Hematopoietic multipotent progenitor cell treated with erythropoietin and hydrocortisone succinate and interleukin-3 and kit ligand, for 15 days (in vitro differentiated cells): Measurements from ENCODE around the gene GTF2H2C.
"Not testable (repeated sequence)": the region's sequence is repeated elsewhere in the genome, so short reads cannot be mapped to it uniquely, and the experiment has no call there.

Experiments
- DNase-seq: peaks from one replicate; pipeline ENCODE4 v3.0.0-alpha.2; 2015; ENCODE audit warnings: low spot score

The GTF2H2C gene

GRCh38 chr5:69559908-69560330, at the start of gene GTF2H2C:
Gene GTF2H2C (plus strand): TSS chr5:69560191. CDS start chr5:69565133, 4,942 bp downstream.
- peak; percentile 66 for DNase-seq

GRCh38 chr5:69510694-69511093, 49.3 kb upstream of the GTF2H2C start:
- DNase-seq: no peak

- DNase-seq: no peak
Measured at GRCh38 chr5:69512740-69513260, 47.2 kb upstream of the GTF2H2C start.

- not testable (repeated sequence) for DNase-seq
Measured at GRCh38 chr5:69515570-69515969, 44.4 kb upstream of the GTF2H2C start.

GRCh38 chr5:69516769-69517168, 43.2 kb upstream of the GTF2H2C start:
- no peak for DNase-seq

- no peak for DNase-seq
Measured at GRCh38 chr5:69517763-69518212, 42.2 kb upstream of the GTF2H2C start.

GRCh38 chr5:69519285-69519684, 40.7 kb upstream of the GTF2H2C start:
- no peak for DNase-seq

GRCh38 chr5:69522035-69522434, 38.0 kb upstream of the GTF2H2C start:
- no peak for DNase-seq

GRCh38 chr5:69525490-69525889, 34.5 kb upstream of the GTF2H2C start:
- no peak for DNase-seq

GRCh38 chr5:69526660-69527059, 33.3 kb upstream of the GTF2H2C start:
- no peak for DNase-seq

GRCh38 chr5:69527128-69527770, 32.7 kb upstream of the GTF2H2C start:
- no peak for DNase-seq

GRCh38 chr5:69528035-69528434, 32.0 kb upstream of the GTF2H2C start:
- no peak for DNase-seq

- no peak for DNase-seq
Measured at GRCh38 chr5:69528609-69529008, 31.4 kb upstream of the GTF2H2C start.

GRCh38 chr5:69530561-69531405, 29.2 kb upstream of the GTF2H2C start:
- DNase-seq: no peak

GRCh38 chr5:69531406-69531801, 28.6 kb upstream of the GTF2H2C start:
- no peak for DNase-seq

- DNase-seq: not testable (repeated sequence)
Measured at GRCh38 chr5:69537911-69538310, 22.1 kb upstream of the GTF2H2C start.

- DNase-seq: not testable (repeated sequence)
Measured at GRCh38 chr5:69538735-69539134, 21.3 kb upstream of the GTF2H2C start.

GRCh38 chr5:69541347-69541746, 18.6 kb upstream of the GTF2H2C start:
- not testable (repeated sequence) for DNase-seq

GRCh38 chr5:69542838-69543618, 17.0 kb upstream of the GTF2H2C start:
- DNase-seq: not testable (repeated sequence)

GRCh38 chr5:69544602-69545001, 15.4 kb upstream of the GTF2H2C start:
- not testable (repeated sequence) for DNase-seq

- not testable (repeated sequence) for DNase-seq
Measured at GRCh38 chr5:69560587-69561431, 818 bp downstream of the GTF2H2C start.
